Measurements from ENCODE around the gene ATXN10.
"Not testable (repeated sequence)": the region's sequence is repeated elsewhere in the genome, so short reads cannot be mapped to it uniquely, and the experiment has no call there.

DNA sequence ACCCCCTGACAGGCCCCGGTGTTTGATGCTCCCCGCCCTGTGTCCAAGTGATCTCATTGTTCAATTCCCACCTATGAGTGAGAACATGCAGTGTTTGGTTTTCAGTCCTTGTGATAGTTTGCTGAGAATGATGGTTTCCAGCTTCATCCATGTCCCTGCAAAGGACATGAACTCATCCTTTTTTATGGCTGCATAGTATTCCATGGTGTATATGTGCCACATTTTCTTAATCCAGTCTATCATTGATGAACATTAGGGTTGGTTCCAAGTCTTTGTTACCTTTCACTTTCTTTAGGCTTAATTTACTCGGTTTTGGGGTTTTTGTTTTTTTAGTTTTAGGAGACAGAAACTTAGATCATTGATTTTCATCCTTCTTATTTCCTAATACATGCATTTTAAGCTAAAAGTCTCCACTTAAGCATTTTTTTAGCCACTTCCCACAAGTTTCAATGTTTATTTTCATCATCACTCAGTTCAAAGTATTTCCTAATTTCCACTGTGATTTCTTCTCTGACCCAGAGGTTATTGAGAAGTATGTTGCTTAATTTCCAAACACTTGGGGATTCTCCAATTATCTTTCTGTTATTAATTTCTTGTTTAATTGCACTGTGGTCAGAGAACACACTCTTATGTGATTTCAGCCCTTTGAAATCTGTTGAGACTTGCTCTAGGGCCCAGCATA, 48.0 kb upstream of the ATXN10 start:
- TF ChIP-seq, protein P1, sequence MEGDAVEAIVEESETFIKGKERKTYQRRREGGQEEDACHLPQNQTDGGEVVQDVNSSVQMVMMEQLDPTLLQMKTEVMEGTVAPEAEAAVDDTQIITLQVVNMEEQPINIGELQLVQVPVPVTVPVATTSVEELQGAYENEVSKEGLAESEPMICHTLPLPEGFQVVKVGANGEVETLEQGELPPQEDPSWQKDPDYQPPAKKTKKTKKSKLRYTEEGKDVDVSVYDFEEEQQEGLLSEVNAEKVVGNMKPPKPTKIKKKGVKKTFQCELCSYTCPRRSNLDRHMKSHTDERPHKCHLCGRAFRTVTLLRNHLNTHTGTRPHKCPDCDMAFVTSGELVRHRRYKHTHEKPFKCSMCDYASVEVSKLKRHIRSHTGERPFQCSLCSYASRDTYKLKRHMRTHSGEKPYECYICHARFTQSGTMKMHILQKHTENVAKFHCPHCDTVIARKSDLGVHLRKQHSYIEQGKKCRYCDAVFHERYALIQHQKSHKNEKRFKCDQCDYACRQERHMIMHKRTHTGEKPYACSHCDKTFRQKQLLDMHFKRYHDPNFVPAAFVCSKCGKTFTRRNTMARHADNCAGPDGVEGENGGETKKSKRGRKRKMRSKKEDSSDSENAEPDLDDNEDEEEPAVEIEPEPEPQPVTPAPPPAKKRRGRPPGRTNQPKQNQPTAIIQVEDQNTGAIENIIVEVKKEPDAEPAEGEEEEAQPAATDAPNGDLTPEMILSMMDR (IDR thresholded peaks at IDR 0.05) = not testable (repeated sequence)
- not testable (repeated sequence) for TF ChIP-seq POLR2A (IDR thresholded peaks at IDR 0.05)
